Measurements from ENCODE around the gene MAP3K20. TPM values are rescaled to one million over a fixed set of nuclear protein-coding genes. Genes with fewer than 3 reads are reported as not detected.

The MAP3K20 gene
- total RNA-seq, 1 experiment from 2014 or later: 40.0 TPM

- H3K9me3 ChIP-seq (ENCODE audit: low read depth, low read length, poor library complexity, severe bottlenecking): no peaks in the 10 kb centered on the region
- H3K4me1 ChIP-seq (ENCODE audit: insufficient read depth, low read length, poor library complexity, severe bottlenecking): peaks cover 10% of the 10 kb centered on the region
- ChIA-PET CTCF (no interaction called here), POLR2A (ENCODE audit: low non-redundant PET) (no interaction called here)
- TF ChIP-seq EZH2 (IDR thresholded peaks at IDR 0.05; ENCODE audit: borderline replicate concordance, low read depth, low read length, poor library complexity, severe bottlenecking): no peak
- no peak for TF ChIP-seq CTCF (conservative IDR thresholded peaks at IDR 0.05; ENCODE audit: low read depth, low read length)
- DNase-seq (ENCODE audit: low spot score): no peak
- BruUV-seq (replicated peaks): no TSS peak
- H3K27me3 ChIP-seq (replicated peaks; ENCODE audit: insufficient read depth, low read depth, low read length, poor library complexity): no peaks in the 10 kb centered on the region
- no peaks in the 10 kb centered on the region for H3K36me3 ChIP-seq (ENCODE audit: insufficient read depth, low read length, poor library complexity, severe bottlenecking)
- H3K27ac ChIP-seq (ENCODE audit: low read depth, low read length, poor library complexity, severe bottlenecking): no peak overlapping the region
- no peak overlapping the region for H3K4me3 ChIP-seq (ENCODE audit: low read depth, low read length, poor library complexity, severe bottlenecking)
- intact Hi-C loops (cut with micrococcal nuclease; ENCODE audit: unreplicated experiment): no loop called here
Measured at GRCh38 chr2:173104156-173104555, 28.5 kb downstream of the MAP3K20 start.

- no TSS peak for BruUV-seq (replicated peaks)
Measured at GRCh38 chr2:173106959-173107628, 31.4 kb downstream of the MAP3K20 start.

GRCh38 chr2:173107629-173108022 lies 32.0 kb downstream of the MAP3K20 start:
- DNase-seq (ENCODE audit: low spot score): no peak
- Histone ChIP-seq H3K27me3 (replicated peaks; ENCODE audit: insufficient read depth, low read depth, low read length, poor library complexity) (no peaks in the 10 kb centered on the region), H3K9me3 (ENCODE audit: low read depth, low read length, poor library complexity, severe bottlenecking) (no peaks in the 10 kb centered on the region), H3K4me3 (ENCODE audit: low read depth, low read length, poor library complexity, severe bottlenecking) (no peak overlapping the region), H3K36me3 (ENCODE audit: insufficient read depth, low read length, poor library complexity, severe bottlenecking) (no peaks in the 10 kb centered on the region), H3K4me1 (ENCODE audit: insufficient read depth, low read length, poor library complexity, severe bottlenecking) (peaks cover 17% of the 10 kb centered on the region), H3K27ac (ENCODE audit: low read depth, low read length, poor library complexity, severe bottlenecking) (no peak overlapping the region)
- BruUV-seq (replicated peaks): no TSS peak
- intact Hi-C loops (cut with micrococcal nuclease; ENCODE audit: unreplicated experiment): no loop called here
- CTCF ChIA-PET: no interaction called here
- TF ChIP-seq CTCF (conservative IDR thresholded peaks at IDR 0.05; ENCODE audit: low read depth, low read length): no peak
- no peak for TF ChIP-seq EZH2 (IDR thresholded peaks at IDR 0.05; ENCODE audit: borderline replicate concordance, low read depth, low read length, poor library complexity, severe bottlenecking)
- POLR2A ChIA-PET (ENCODE audit: low non-redundant PET): no interaction called here

More at GRCh38 chr2:173106959-173107628, 31.4 kb downstream of the MAP3K20 start:
- no peak for DNase-seq (ENCODE audit: low spot score)
- H3K27ac ChIP-seq (ENCODE audit: low read depth, low read length, poor library complexity, severe bottlenecking): peak overlapping the region; percentile 4
- TF ChIP-seq EZH2 (IDR thresholded peaks at IDR 0.05; ENCODE audit: borderline replicate concordance, low read depth, low read length, poor library complexity, severe bottlenecking) (no peak), CTCF (conservative IDR thresholded peaks at IDR 0.05; ENCODE audit: low read depth, low read length) (no peak)
- no peaks in the 10 kb centered on the region for H3K9me3 ChIP-seq (ENCODE audit: low read depth, low read length, poor library complexity, severe bottlenecking)
- intact Hi-C loops (cut with micrococcal nuclease; ENCODE audit: unreplicated experiment): no loop called here
- ChIA-PET POLR2A (ENCODE audit: low non-redundant PET) (no interaction called here), CTCF (no interaction called here)
- no peaks in the 10 kb centered on the region for H3K36me3 ChIP-seq (ENCODE audit: insufficient read depth, low read length, poor library complexity, severe bottlenecking)
- no peaks in the 10 kb centered on the region for H3K27me3 ChIP-seq (replicated peaks; ENCODE audit: insufficient read depth, low read depth, low read length, poor library complexity)
- H3K4me3 ChIP-seq (ENCODE audit: low read depth, low read length, poor library complexity, severe bottlenecking): no peak overlapping the region
- H3K4me1 ChIP-seq (ENCODE audit: insufficient read depth, low read length, poor library complexity, severe bottlenecking): peaks cover 17% of the 10 kb centered on the region

All from A673 (cell line).